Upper lobe of left lung (tissue), 6 donors: Measurements from ENCODE around the gene CCL19. TPM values are rescaled to one million over a fixed set of nuclear protein-coding genes. Genes with fewer than 3 reads are reported as not detected.

Experiments
- ATAC-seq, 2 donors: fragments of 200-7000 bp; cut with Tn5 transposase; one replicate each; pipeline ENCODE4 v1.9.1; 2022; ENCODE audit warnings: mild to moderate bottlenecking in 2 of 2, moderate library complexity in 2 of 2; ENCODE audit not compliant: low FRiP score in 2 of 2
- DNase-seq, 2 donors: peaks; one replicate each; pipeline ENCODE4 v3.0.0-alpha.2; 2019 to 2020
- H3K27ac ChIP-seq, 4 donors: fragments of 200-600 bp; sonication (generic); one replicate each; pipeline ENCODE4 v1.5.1; 2016 to 2019
- H3K27me3 ChIP-seq, 4 donors: fragments of 200-600 bp; sonication (generic); one replicate each; pipeline ENCODE4 v1.5.1; 2017 to 2019
- H3K36me3 ChIP-seq, 4 donors: fragments of 200-600 bp; sonication (generic); one replicate each; pipeline ENCODE4 v1.5.1; 2016 to 2019
- H3K4me1 ChIP-seq, 4 donors: fragments of 200-600 bp; sonication (generic); one replicate each; pipeline ENCODE4 v1.5.1; 2018 to 2019
- H3K4me3 ChIP-seq, 4 donors: fragments of 200-600 bp; sonication (generic); one replicate each; pipeline ENCODE4 v1.5.1; 2017 to 2019; ENCODE audit warnings: mild to moderate bottlenecking in 2 of 4, moderate library complexity in 1 of 4
- H3K9me3 ChIP-seq, 4 donors: fragments of 200-600 bp; sonication (generic); one replicate each; pipeline ENCODE4 v1.5.1; 2018 to 2019
- EP300 ChIP-seq, 4 donors: sonication (generic); formaldehyde crosslinking; IDR thresholded peaks; one replicate each; pipeline ENCODE4 v1.5.1; 2017; ENCODE audit warnings: antibody characterized with exemption in 4 of 4, control low read depth in 2 of 4
- POLR2A ChIP-seq, 4 donors: fragments of 450-650 bp; IDR thresholded peaks; one replicate each; pipeline ENCODE4 v1.5.1; 2016 to 2017; ENCODE audit warnings: antibody characterized with exemption in 4 of 4, mild to moderate bottlenecking in 2 of 4
- POLR2AphosphoS5 ChIP-seq, 2 donors: sonication (generic); formaldehyde crosslinking; IDR thresholded peaks; one replicate each; pipeline ENCODE4 v1.5.1; 2017; ENCODE audit warnings: antibody characterized with exemption in 2 of 2
- WGBS, 2 donors: methylation state at CpG; one replicate each; pipeline ENCODE4 v1.1.5; 2017 to 2018; 5-methylcytosine and 5-hydroxymethylcytosine counted together
- small RNA-seq, 4 donors: library from RNA; depleted of rRNA; stranded (forward); fragments of <200 nt; gene quantifications; one replicate each; pipeline ENCODE3, GENCODE V24; 2016
- total RNA-seq, 6 donors: library from RNA; depleted of rRNA in 4 of 6; stranded (reverse); fragments of >200 nt in 4 of 6; gene quantifications; one replicate each; pipeline versions ENCODE4 v1.1.0 to v1.2.1, GENCODE V29; 2016 to 2021
- TF ChIP-seq, protein P1 (sequence below), 6 experiments: fragments of 450-650 bp in 4 of 6; fragments of 200-600 bp in 2 of 6; sonication (generic) in 2 of 6; IDR thresholded peaks; one replicate each; pipeline ENCODE4 v1.5.1; 2016 to 2019; ENCODE audit warnings: antibody characterized with exemption in 6 of 6
- donor health status: DM: no; HTN: no; CAD: no; lungs with moderate emphysema.
- donor health status: DM: no; HTN: yes; CAD: no; lungs with severe emphysema.

Gene CCL19
- total RNA-seq, 6 donors from 2014 or later, result 2.0 to 5.2 (median 5.2) TPM; not detected in 3

DNA sequence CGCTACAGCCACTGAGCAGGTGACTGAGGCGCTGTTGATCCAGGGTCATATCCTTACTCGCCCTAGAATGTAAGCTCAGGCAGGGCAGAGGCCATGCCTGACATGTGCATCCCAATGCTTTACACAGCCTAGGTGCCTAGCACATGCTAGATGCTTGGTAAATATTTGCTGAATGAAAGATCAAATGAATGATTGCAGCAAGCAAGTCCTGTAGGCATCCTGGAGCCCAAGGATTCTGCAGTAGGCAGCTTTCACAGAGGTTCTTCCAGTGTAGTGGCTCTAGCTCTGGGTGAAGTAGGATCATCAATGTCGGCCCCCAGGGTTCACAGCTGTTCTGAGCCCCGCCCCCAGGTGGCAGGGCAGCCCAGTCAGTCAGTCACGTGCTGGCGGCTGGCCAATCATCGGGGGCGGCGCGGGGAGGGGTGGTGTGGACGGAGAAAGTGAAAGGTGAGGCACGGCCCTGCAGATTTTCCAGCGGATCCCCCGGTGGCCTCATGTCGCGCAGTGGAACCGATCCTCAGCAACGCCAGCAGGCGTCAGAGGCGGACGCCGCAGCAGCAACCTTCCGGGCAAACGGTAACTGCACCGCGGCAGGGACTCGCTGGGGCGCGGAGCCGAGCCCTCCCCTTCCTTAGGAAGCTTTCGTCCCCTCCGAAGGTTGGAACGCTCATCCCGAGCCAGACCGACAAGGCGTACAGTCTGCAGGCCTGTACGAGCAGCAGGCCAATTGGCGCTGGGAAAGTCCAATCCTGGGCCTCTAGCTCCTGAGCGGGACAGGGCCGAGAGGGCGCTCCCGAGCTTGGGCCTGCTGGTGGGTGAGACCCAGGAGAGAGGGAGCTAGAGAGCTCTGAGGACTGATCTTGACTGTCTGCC lies 44.6 kb downstream of the CCL19 start, which contains the start of gene GALT:
TSS of gene GALT (plus strand) at position 465 of the 873 bp plus-strand sequence. CDS start at position 495, 30 bp downstream.
- peak within 1 kb of the TSS; percentile 76 to 91 (median 83) for H3K27ac ChIP-seq
- DNase-seq, result peak; percentile 99 to 100
- no peaks in the 10 kb centered on the region for H3K9me3 ChIP-seq
- H3K27me3 ChIP-seq, result no peaks in the 10 kb centered on the region
- WGBS, 2 donors, result 5 to 36% methylated on average over 5 to 38 of the region's 43 CpGs
- peaks cover 8 to 24% (median 15%) of the 10 kb centered on the region in 4 donors for H3K36me3 ChIP-seq
- ATAC-seq, result peak; percentile 94
- peak within 1 kb of the TSS; percentile 52 to 92 (median 76) for H3K4me3 ChIP-seq
- peaks cover 25 to 31% (median 26%) of the 10 kb centered on the region in 4 donors for H3K4me1 ChIP-seq
- TF ChIP-seq EP300 (IDR thresholded peaks at IDR 0.05) (no peak), POLR2A (IDR thresholded peaks at IDR 0.05) (peak in 3 of 4 donors; percentile 23 to 75 (median 64)), POLR2AphosphoS5 (IDR thresholded peaks at IDR 0.05) (peak; percentile 24 to 81)
- TF ChIP-seq, protein P1, sequence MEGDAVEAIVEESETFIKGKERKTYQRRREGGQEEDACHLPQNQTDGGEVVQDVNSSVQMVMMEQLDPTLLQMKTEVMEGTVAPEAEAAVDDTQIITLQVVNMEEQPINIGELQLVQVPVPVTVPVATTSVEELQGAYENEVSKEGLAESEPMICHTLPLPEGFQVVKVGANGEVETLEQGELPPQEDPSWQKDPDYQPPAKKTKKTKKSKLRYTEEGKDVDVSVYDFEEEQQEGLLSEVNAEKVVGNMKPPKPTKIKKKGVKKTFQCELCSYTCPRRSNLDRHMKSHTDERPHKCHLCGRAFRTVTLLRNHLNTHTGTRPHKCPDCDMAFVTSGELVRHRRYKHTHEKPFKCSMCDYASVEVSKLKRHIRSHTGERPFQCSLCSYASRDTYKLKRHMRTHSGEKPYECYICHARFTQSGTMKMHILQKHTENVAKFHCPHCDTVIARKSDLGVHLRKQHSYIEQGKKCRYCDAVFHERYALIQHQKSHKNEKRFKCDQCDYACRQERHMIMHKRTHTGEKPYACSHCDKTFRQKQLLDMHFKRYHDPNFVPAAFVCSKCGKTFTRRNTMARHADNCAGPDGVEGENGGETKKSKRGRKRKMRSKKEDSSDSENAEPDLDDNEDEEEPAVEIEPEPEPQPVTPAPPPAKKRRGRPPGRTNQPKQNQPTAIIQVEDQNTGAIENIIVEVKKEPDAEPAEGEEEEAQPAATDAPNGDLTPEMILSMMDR (IDR thresholded peaks at IDR 0.05), result peak; percentile 19 to 73 (median 66)

DNA sequence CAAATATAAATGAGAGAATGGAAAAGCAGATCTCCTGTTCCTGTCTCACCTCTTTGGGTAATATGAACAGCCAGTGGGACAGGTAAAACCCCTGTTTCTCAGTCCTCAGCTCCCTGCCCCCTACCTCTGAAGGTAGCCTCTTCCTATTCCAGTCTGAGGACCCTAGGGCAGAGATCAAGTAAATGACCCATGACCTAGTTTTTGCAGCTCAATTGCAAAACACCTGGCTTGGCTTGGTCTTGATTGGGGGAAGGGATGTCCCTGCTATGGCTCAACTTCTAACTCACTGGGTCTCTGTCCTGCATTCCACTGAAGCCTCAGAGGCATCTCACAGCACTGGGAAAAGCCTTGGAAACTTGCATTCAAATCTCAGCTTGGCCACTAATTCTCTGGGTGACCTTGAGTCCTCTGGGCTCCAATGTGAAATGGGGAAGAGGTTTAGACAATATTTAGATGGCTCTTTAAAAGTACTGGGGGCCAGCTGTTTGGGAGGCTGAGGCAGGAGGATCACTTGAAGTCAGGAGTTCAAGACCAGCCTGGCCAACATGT lies 46.2 kb downstream of the CCL19 start:
- no peak overlapping the region for H3K27ac ChIP-seq
- no peak for ATAC-seq

DNA sequence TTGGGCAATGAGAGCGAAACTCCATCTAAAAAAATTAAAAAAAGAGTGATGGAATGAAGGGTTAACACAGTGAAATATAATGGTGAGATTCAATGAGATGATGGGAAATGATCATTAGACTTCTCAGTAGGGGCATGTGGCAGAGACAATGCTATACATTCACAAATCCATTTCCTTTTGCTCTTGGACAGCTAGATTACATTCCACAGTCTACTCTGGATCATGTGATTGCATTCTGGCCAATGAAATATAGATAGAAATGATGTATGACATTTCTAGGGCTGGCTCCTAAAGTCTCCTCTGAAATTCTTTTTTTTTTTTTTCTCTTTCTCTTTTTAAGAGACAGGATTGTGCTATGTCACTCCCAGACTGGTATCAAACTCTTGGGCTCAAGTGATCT lies 48.4 kb downstream of the CCL19 start:
- Histone ChIP-seq H3K9me3 (no peaks in the 10 kb centered on the region), H3K36me3 (no peaks in the 10 kb centered on the region), H3K4me1 (peaks cover 16 to 21% (median 18%) of the 10 kb centered on the region in 4 donors), H3K4me3 (no peak overlapping the region), H3K27me3 (no peaks in the 10 kb centered on the region), H3K27ac (no peak overlapping the region)
- 94 to 97% methylated on average over 1 of the region's 1 CpG for WGBS, 2 donors
- TF ChIP-seq POLR2AphosphoS5 (IDR thresholded peaks at IDR 0.05) (no peak), EP300 (IDR thresholded peaks at IDR 0.05) (no peak), POLR2A (IDR thresholded peaks at IDR 0.05) (no peak)
- TF ChIP-seq, protein P1 (IDR thresholded peaks at IDR 0.05), result no peak
- DNase-seq, result no peak
- no peak for ATAC-seq

More for the DNA sequence above, 46.2 kb downstream of the CCL19 start:
- Histone ChIP-seq H3K4me1 (peaks cover 17 to 24% (median 18%) of the 10 kb centered on the region in 4 donors), H3K27me3 (no peaks in the 10 kb centered on the region), H3K9me3 (no peaks in the 10 kb centered on the region), H3K36me3 (peaks cover 5 to 18% (median 14%) of the 10 kb centered on the region in 4 donors), H3K4me3 (no peak overlapping the region)
- no peak for DNase-seq
- TF ChIP-seq, protein P1 (IDR thresholded peaks at IDR 0.05), result no peak

Small RNA genes lying within 50 kb of the gene (small RNA-seq; reads per million reads assigned to genes)
- 0 reads per million in 4 donors for gene CCL27

Other genes starting within 250 kb of the CCL19 start
- 10 to 100 TPM; 10.0 to 33.0 (median 15.2) TPM for gene FAM219A, start 232.7 kb downstream of the CCL19 start, total RNA-seq
- 10 to 100 TPM in 3 of 6 donors, 1 to 10 TPM in 2, under 1 TPM in 1; 0.37 to 39.8 (median 9.7) TPM for gene DNAI1, start 232.5 kb downstream of the CCL19 start, total RNA-seq
- 1 to 10 TPM in 1 of 6 donors, under 1 TPM in 2, not detected in 3; 0.40 to 1.4 (median 0.71) TPM for gene ENHO, start 168.3 kb downstream of the CCL19 start, total RNA-seq
- gene CNTFR, start 101.6 kb downstream of the CCL19 start, total RNA-seq, result 1 to 10 TPM in 2 of 6 donors, under 1 TPM in 3, not detected in 1; 0.30 to 3.3 (median 0.69) TPM
- 10 to 100 TPM; 16.5 to 27.0 (median 21.7) TPM for gene RPP25L, start 79.2 kb downstream of the CCL19 start, total RNA-seq
- gene DCTN3, start 70.8 kb downstream of the CCL19 start, total RNA-seq, result 10 to 100 TPM; 26.2 to 92.6 (median 68.1) TPM
- gene ARID3C, start 62.2 kb downstream of the CCL19 start, total RNA-seq, result not detected
- gene SIGMAR1, start 53.5 kb downstream of the CCL19 start, total RNA-seq, result 10 to 100 TPM; 26.7 to 52.9 (median 43.0) TPM
- gene GALT, start 44.6 kb downstream of the CCL19 start, total RNA-seq, result 100 to 1,000 TPM in 1 of 6 donors, 10 to 100 TPM in 5; 33.4 to 141 (median 44.3) TPM
- gene IL11RA, start 39.1 kb downstream of the CCL19 start, total RNA-seq, result 10 to 100 TPM; 14.5 to 49.2 (median 23.7) TPM
- gene CCL27, start 28.6 kb downstream of the CCL19 start, total RNA-seq, result 10 to 100 TPM in 1 of 6 donors, not detected in 5; 32.5 TPM
- gene CCL21, start 18.9 kb upstream of the CCL19 start, total RNA-seq, result 10 to 100 TPM in 5 of 6 donors, 1 to 10 TPM in 1; 7.3 to 92.0 (median 79.5) TPM